NCI-H187 treated with DMSO at 0.1 percent for 48 hours (cell line): Measurements from ENCODE around the gene LY6G5C.

ENCODE experiments used
- DNase-seq: peaks from one replicate; lab custom pipeline; 2025; lab: John Stamatoyannopoulos, UW

LY6G5C gene, protein sequence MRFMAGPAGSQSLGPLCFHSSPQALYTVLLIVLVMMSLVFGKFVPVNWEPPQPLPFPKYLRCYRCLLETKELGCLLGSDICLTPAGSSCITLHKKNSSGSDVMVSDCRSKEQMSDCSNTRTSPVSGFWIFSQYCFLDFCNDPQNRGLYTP

DNA sequence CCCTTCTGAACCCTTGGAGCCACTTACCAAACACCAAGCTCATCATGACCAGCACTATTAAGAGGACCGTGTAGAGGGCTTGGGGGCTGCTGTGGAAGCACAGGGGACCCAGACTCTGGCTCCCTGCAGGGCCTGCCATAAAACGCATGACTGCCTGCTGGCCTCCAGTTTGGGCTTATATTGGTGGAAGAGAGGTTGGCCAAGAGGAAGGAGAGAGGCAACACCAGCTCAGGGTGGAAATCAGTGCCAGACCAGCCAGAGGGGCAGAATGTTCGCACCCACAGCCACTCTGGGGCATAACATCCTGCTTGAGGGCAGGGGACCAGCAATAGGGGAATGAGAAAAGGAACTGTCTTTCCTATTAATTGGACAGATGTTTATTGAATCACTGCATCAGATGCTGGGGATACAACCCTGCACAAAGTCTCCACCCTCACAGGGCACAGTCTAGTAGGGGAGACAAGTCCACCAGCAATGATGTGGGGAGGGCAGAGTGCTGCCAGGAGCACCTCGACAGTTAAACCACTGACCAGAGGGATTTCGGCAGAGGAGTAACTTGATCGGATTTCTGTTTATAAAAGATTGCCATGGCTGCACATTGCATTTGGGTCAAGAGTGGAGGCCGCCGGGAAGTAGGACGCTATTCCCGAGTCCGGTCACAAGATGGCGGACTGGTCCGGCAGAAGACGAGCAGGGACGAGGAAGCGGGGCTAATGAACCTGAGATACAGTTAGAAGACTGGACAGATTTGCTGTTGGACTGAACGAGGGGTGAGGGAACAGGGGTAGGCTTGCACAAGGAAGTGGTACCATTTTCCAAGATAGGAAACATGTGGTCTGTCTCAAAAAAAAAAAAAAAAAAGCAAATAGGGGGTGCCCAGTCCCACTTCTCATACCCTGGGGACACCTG lies at the start of gene LY6G5C:
Gene LY6G5C, minus strand, starts transcription at position 842 of the 909 bp plus-strand sequence. Its CDS starts 694 bp downstream, at position 148.
- DNase-seq: peak; percentile 34

DNA sequence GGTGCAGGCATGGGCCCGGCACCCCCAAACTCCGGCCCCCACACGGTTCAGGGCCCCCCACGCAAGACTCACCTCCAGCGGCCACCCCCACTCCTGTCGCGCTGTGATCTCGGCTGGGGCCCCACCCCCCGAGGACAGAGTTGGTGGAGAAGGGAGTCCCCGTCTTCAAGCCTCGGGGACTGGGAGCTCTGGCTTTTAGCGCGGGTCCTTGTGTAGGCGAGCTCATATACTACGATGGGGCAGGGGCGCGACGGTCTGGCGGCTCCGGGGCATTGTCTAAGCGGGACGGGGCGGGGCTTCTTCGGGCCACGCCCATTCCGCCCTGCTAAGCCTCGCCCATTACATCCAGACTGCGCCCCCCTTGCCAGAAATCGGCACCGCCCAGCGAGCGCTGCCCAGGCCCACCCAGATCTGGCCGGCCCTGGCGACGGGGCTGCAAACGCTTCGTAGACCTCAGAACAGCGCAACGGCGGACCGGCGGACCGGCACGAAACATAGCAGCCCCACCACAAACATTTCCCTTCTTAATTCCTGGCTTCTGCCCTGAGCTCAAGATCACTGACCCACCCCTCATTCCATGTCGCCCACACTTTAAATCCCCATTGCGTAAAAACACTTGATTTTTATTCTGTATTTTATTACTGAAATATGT lies 49.2 kb upstream of the LY6G5C start:
- DNase-seq: no peak

DNA sequence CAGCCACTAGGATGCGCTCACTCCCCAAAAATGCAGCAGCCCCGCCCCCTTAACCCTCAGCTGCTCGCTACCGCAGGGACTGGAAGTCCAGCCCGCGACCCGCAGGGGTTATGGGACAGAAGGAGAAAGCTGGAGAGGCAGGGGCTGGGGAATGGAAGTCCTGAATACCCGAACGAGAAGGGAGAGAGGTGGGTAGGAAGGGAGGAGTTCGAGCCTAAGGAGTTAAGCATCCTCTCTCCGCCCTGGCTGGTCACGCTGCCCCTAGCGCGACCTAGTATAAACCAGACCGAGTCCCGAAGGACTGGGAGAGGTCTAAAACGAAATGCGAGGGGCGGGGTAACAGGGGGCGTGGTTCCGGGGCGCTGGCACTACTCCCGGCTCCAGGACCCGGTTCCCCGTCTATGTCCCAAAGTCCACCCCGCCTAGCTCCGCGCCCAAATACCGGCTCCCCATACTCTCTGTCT lies 48.7 kb upstream of the LY6G5C start:
- no peak for DNase-seq

DNA sequence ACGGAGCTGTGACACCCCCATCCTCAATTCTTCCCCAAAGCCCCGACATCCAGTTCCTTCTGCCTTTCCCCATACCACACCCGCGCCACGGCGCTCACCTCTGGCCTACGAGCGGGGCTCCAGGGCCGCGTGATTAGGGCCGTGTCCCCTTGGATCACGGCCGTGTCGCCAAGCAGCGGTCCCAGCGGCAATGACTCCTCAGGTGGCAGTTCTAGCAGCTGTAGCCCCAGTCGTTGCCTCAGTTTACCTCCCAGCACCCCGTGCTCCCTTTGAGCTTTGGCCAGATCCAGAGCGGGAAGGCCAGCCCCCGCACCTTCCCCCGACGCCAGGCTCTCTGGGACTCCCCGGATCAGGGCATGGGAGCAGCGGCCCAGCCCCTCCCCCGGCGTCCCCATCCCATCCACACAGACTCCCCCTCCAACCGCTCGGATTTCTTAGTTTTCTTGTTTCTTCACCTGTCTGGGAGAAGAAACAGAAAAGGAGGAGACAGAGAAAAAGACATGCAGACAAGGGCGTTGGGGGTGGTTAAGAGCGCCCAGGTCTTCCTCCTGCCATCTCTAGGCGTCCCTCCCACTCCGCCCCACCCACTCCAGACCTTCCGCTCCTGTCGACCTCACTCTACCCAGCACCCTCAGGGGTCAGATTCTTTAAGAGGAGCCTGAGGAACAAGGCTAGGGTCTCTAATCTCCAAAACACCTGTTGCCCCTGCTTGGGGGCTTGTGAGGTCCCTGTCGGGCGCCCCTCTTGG lies 48.1 kb upstream of the LY6G5C start, which contains the start of gene DDAH2:
Gene DDAH2, minus strand, starts transcription at position 533 of the 748 bp plus-strand sequence. Its CDS starts 138 bp downstream, at position 395.
- DNase-seq: no peak

DNA sequence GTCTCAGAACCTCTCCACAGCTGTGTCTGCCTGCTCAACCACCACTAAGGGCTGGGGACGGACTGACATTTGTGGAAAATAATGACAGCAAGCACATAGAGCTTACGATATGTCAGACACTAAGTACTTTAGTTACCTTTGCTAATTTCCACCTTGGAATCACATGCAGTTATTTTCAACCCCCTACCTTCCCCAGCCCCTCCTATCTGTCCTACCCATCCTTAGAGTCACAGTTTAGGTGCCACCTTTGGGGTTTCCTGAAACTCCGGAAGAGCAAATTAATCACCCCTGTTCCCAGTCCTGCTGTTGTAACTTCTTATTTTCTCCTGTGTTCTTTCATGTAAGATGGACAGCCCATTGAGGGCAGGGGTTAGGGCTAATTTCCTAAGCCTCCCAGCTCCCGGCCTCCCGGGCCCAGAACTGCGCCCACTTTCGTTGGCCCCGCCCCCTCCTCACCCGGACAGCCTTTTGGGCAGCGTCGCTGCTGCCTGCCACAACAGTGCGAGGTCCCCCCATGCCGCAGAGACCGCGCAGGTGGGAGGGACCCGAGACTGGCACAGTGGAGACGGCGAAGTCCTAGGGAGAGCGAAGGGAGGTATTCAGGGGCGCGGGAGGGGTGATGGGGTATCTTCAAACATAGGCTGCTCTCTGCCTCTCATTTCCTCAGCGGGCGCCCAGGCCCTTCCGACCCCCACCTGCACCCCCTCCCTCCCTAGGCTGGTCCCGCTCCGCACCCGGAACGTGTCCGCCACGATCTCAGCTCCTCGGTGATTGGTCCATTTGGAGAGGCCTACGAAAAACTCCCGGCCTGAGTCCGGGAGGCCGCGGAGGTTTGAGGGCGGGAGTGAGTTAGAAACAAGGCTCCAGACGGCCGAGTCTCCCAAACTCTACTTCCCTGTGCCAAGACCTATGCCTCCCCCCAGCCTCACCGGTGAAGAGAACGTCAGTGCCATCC lies 47.1 kb upstream of the LY6G5C start:
- no peak for DNase-seq

DNA sequence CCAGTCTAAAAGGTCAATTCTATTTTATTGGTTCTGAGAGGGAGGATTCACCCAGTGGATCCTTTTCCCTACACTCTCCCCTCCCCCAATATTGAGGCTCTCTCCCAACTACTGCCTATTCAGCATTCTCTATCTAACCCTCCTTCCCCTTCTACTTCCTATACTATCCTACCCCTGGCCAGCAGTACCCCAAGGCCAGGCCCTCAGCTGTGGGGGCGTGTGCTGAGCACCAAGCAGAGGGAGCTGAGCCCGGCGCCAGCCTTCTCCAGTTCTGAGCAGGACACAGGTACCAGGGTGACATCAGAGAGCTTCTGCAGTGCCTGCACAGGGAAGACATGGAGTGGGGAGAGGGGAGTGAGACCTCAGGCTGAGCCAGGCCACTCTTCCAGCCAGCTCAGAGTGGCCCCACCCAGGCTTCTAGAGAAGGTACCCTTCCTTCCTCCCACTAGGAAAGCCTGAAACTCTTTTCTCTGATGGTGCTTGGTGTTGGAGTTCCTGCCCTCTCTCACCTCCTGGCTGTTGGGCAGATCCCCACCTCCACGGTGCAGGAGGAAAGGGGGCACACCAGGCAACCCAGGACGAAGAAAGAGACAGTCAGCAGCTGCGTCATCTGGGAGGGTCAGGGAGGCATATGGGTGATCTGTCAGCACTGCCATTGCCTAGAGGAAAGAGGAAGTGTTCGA lies 46.3 kb upstream of the LY6G5C start:
- DNase-seq: no peak

DNA sequence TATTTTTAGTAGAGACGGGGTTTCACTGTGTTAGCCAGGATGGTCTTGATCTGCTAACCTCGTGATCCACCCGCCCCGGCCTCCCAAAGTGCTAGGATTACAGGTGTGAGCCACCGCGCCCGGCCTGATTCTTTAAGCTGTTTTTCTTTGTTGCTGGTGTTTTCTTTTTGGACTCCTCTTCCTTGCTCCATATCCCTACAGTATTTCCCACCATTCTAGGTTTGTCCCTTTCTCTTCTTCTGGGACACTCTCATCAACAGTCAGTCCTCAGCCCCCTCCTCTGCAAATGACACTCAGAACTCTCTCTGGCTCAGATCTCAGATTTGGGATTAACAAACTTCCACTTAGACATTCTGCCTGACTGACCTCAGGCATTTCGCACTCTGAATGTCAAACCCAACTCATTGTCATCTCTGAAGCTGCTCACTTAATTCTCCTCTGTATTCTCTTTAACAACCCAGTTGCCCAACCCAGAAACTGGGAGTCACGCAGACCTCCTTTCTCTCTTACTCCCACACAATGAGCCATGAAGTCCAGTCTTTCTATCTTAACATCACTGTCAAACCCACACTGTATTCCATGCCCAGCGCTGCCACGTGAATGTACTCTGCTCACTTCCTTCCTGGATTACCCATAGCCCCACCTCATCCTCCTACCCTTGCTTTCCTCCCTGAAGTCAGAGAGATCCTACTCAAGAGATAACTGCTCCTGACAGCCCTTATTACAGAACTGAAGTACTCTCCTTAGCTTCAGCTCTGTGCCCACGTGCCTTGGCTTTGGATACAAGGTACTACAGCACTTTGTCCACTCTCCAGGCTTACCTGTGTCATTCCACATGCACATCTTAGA lies 44.9 kb upstream of the LY6G5C start:
- DNase-seq: no peak

DNA sequence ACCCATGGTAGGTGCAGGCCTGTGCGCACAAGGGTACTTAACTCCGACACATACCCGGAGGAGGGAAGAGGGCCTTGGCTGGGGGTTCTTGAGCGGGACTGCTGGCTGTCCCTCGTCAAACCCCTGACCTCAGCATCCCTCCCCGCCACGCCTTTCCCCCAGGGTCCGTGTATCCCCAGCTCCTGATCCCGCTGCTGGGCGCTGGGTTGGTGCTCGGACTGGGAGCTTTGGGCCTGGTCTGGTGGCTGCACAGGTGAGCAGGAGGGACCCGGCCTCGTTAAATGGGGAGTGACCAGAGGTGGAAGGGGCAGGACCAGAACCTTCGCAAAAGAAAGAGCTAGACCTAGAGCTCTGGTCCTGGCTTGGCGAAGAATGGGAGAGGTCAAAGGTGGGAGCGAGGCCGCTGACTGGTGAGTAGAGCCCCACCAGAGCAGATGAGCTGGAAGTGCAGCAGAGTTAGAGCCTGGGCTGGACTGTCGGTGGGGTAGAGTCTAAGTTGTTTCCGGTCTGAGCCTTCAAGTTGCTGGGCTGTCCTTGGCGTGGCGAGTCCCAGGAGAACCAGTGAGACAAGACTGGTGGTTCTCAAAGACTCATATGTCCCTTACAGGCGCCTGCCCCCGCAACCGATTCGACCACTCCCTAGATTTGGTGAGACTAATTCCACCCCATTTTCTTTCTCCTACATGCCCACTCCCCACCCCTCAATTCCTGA lies 43.3 kb upstream of the LY6G5C start:
- no peak for DNase-seq

DNA sequence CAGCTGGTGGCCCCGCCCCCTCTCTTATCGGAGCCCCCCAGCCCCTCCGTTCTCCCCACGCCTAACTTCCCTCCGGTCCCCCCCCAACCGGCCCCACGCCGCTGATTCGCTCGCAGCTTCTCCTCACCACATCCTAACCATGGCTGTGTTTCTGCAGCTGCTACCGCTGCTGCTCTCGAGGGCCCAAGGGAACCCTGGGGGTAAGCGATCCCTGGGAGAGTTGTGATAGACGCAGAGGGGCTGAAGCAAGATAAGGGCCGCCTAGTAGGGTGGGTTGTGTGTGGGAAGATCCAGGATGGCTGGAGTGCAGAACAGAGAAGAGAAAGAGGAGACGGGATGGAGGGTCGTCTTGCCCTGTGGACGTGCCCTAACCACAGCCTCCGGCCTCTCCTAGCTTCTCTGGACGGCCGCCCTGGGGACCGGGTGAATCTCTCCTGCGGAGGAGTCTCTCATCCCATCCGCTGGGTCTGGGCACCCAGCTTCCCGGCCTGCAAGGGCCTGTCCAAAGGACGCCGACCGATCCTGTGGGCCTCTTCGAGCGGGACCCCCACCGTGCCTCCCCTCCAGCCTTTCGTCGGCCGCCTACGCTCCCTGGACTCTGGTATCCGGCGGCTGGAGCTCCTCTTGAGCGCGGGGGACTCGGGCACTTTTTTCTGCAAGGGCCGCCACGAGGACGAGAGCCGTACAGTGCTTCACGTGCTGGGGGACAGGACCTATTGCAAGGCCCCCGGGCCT lies 42.5 kb upstream of the LY6G5C start, which contains the start of gene MPIG6B:
Gene MPIG6B, plus strand, starts transcription at position 129 of the 735 bp plus-strand sequence. Its CDS starts 11 bp downstream, at position 140.
- DNase-seq: no peak

DNA sequence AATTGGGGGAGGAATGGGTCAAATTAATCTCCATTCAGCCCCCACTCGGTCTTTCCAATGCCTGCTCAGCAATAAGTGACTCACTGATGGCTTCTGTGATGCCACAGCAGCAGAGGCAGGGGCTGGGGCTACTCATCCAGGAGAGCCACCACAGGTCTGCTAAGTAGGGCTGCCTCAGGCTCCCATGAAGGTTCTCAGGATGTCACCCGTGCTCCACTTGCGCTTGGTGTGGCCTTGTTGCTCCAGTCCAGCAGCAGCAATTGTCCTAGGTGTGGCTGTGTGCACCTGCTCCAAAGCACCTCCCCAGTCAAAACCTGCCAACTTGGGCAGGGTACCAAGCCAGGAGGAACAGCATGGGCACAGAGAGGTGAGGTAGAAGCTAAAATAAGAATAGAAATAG lies 41.3 kb upstream of the LY6G5C start:
- DNase-seq: no peak

DNA sequence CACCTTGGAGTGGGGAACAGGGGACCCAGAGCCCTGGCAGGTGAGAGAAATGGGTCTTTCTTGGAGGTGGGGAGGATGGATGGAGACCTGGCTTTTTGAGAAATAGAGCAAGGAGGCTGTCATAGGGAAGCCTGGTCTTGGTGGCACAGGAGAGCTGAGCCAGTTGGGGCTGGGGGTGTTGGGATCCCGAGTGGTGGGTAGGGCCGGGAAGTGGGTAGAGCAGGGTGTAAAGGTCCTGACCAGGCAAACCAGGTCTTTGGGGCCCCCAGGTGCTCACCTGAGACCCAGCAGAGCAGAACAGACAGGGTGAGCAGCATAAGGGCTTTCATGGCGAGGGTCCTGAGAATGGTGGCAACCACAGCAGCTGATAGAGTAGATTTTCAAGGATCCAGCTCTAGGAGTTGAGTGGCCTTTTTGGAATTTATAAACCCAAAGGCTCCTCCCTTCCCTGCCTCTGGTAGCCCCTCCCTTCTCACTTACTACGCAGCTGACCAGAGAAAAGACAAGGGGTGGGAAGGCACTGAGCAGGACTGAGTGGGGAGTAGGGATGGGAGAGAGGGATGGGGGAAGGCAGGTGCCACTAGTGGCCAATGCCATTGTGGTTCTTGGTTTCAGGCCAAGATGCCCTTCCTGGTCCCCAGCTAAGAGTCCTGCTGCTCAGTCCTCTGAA lies 40.6 kb upstream of the LY6G5C start, which contains the start of gene LY6G6C:
Gene LY6G6C, minus strand, starts transcription at position 396 of the 670 bp plus-strand sequence. Its CDS starts 67 bp downstream, at position 329.
- no peak for DNase-seq

DNA sequence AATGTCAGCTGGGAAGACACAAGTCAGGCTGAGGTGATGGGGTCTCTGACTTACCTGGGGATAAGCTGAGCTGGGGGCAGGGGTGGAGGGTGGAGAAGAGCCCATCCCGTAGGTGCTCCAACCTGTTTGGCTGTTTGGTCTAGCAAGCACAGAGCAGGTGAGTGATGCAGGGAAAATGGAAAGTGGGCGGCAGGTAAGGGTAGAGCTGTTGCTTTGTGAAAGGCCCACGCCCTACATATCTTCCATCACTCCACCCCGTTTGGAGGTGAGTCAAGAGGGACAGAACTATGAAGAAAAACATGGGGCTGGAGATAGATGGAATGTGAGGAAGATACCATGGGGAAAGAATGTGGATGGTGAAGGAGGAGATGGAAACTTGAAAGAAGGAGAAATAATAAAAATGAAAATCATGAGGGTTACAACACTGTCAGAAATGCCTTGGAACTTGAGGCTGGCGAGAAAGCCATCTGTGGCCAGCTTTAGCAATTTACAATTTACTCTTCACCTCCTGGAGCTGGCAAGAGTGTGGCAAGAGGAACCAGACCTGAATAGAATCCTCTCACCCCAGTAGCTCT lies 39.4 kb upstream of the LY6G5C start:
- DNase-seq: no peak

DNA sequence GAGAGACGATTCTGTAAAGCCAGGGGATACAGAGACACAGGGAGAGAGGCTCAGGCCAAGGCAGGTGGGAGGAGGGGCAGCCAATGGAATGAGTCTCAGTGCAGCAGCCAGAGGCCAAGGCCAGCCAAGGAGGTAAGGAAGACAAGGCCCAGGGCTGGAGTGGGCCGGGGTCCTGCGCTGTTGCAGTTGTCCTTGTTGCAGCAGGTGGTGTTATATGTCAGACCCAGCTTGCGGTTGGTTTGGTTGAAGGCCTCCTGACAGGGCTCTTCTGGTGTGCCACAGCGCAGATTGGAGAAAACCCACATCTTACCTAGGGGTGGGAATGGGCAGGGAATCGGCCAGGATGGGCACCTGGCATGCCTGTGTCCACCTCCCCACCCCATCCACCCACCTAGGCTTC lies 38.1 kb upstream of the LY6G5C start:
- DNase-seq: no peak

DNA sequence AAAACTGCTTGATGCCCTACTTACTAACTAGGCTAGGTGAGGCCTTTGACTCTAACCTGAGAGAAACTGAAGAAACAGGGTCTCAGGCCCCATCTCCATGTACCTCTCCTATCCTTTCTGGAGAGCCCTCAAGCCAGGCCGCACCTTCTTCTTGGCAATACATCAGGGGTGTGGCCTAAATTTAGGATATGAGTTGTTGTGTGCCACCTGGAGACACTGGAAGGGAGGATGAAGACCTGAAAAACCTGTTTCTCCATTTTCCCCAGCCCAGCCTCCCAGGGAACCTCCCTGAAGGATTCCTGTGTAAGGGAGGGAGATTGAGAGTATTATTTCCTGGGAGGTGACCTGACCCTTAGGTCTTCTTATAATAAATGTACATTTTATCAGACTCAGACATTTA lies 37.4 kb upstream of the LY6G5C start:
- DNase-seq: no peak

DNA sequence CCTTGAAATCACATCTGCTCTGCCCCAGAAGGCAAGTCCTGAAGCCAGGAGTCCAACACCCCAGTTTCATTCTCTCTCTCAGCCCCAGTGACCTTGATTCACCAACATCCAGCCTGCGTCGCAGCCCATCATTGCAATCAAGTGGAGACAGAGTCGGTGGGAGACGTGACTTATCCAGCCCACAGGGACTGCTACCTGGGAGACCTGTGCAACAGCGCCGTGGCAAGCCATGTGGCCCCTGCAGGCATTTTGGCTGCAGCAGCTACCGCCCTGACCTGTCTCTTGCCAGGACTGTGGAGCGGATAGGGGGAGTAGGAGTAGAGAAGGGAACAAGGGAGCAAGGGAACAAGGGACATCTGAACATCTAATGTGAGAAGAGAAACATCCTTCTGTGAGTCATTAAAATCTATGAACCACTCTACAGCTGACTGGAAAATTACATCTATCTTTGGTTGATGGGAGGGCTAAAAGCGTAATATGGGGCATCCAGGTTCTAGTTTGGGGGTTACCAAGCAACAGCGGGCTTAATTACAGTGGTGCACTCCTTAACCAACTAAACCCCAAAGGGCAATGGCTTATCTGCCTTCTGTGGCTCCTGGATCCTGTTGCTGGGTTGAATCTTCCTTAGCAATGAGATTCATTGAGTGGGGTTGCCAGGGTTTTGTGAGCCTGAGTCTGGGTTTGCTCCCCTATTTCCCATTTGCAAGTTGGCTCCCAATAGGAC lies 36.8 kb upstream of the LY6G5C start:
- no peak for DNase-seq
